ENCODE results near the gene ZNF564. TPM values are rescaled to one million over a fixed set of nuclear protein-coding genes. Genes with fewer than 3 reads are reported as not detected.
"Not testable (repeated sequence)": the region's sequence is repeated elsewhere in the genome, so short reads cannot be mapped to it uniquely, and the experiment has no call there.

ZNF564 gene
- total RNA-seq: 10 to 100 TPM; 35.4 to 38.4 TPM
- 10 to 100 TPM in 2 of 3 donors, 1 to 10 TPM in 1; 8.9 to 12.3 (median 10.0) TPM for polyA plus RNA-seq
- total RNA-seq: 1.5 to 3.6 (median 1.8) reads per million in 6 experiments

- H3K4me1 Mint-ChIP-seq: peaks cover 19 to 59% (median 48%) of the 10 kb centered on the region in 4 donors
- POLR2A ChIA-PET: interaction anchor here (1.4 to 2.8 kb wide), 6 partner anchors 52 to 240 kb away, joined by 5 to 17 read pairs (median 6); partner anchors contain the start of genes JUNB, ZNF443, ZNF490 and ZNF563
These were observed at the start of gene ZNF564 for GRCh38 chr19:12551060-12551832. Gene ZNF564 (minus strand): TSS chr19:12551482. CDS start chr19:12551332, 150 bp downstream.

GRCh38 chr19:12597594-12597993 is 46.3 kb upstream of the ZNF564 start:
- Mint-ChIP-seq H3K4me1 (peaks cover 0 to 3% (median 1%) of the 10 kb centered on the region in 4 donors), H3K27ac (peak overlapping the region in 1 of 10 donors; percentile 19), H3K36me3 (peaks cover 1 to 45% (median 5%) of the 10 kb centered on the region in 3 donors), H3K27me3 (no peaks in the 10 kb centered on the region), H3K9me3 (no peaks in the 10 kb centered on the region), H3K4me3 (no peak overlapping the region)
- POLR2A ChIA-PET: no interaction called here
- DNase-seq (no peak), ATAC-seq (no peak)

More at GRCh38 chr19:12551060-12551832, at the start of gene ZNF564:
- H3K9me3 Mint-ChIP-seq: no peaks in the 10 kb centered on the region
- peak within 1 kb of the TSS; percentile 94 to 99 (median 97) for H3K27ac Mint-ChIP-seq
- DNase-seq (peak; percentile 72 to 98 (median 94)), ATAC-seq (peak; percentile 98 to 99)
- H3K36me3 Mint-ChIP-seq: peaks cover 0 to 24% (median 6%) of the 10 kb centered on the region in 3 donors
- H3K4me3 Mint-ChIP-seq: peak within 1 kb of the TSS; percentile 95 to 100 (median 98)
- peaks cover 0 to 2% (median 0%) of the 10 kb centered on the region in 5 donors for H3K27me3 Mint-ChIP-seq

GRCh38 chr19:12596927-12597548 is 45.8 kb upstream of the ZNF564 start:
- H3K36me3 Mint-ChIP-seq: peaks cover 0 to 39% (median 5%) of the 10 kb centered on the region in 3 donors
- H3K9me3 Mint-ChIP-seq: no peaks in the 10 kb centered on the region
- no peaks in the 10 kb centered on the region for H3K27me3 Mint-ChIP-seq
- H3K4me1 Mint-ChIP-seq: peaks cover 0 to 3% (median 0%) of the 10 kb centered on the region in 4 donors
- POLR2A ChIA-PET: interaction anchor here (0.7 kb wide), 1 partner anchor 27 kb away, joined by 3 read pairs; no protein-coding TSS in a partner anchor
- DNase-seq (no peak), ATAC-seq (no peak)
- H3K4me3 Mint-ChIP-seq: no peak overlapping the region
- H3K27ac Mint-ChIP-seq: no peak overlapping the region

- ATAC-seq: no peak
These were observed 45.2 kb upstream of the ZNF564 start for GRCh38 chr19:12596485-12596884.

GRCh38 chr19:12581100-12581499 is 29.8 kb upstream of the ZNF564 start:
- Mint-ChIP-seq H3K27me3 (no peaks in the 10 kb centered on the region), H3K4me3 (no peak overlapping the region), H3K36me3 (peaks cover 21 to 59% (median 48%) of the 10 kb centered on the region in 3 donors), H3K9me3 (peaks cover 0 to 38% (median 16%) of the 10 kb centered on the region in 9 donors), H3K27ac (no peak overlapping the region), H3K4me1 (no peaks in the 10 kb centered on the region)
- POLR2A ChIA-PET: no interaction called here
- DNase-seq (no peak), ATAC-seq (no peak)

More at GRCh38 chr19:12596485-12596884, 45.2 kb upstream of the ZNF564 start:
- Mint-ChIP-seq H3K4me1 (peaks cover 0 to 3% (median 0%) of the 10 kb centered on the region in 4 donors), H3K36me3 (peaks cover 0 to 39% (median 5%) of the 10 kb centered on the region in 3 donors), H3K27me3 (no peaks in the 10 kb centered on the region), H3K9me3 (no peaks in the 10 kb centered on the region), H3K27ac (no peak overlapping the region), H3K4me3 (no peak overlapping the region)
- DNase-seq: no peak
- POLR2A ChIA-PET: interaction anchor here (0.7 kb wide), 1 partner anchor 26 kb away, joined by 3 read pairs; no protein-coding TSS in a partner anchor

- peaks cover 0 to 38% (median 16%) of the 10 kb centered on the region in 9 donors for H3K9me3 Mint-ChIP-seq
- H3K27ac Mint-ChIP-seq: no peak overlapping the region
- H3K4me3 Mint-ChIP-seq: no peak overlapping the region
- POLR2A ChIA-PET: no interaction called here
- no peaks in the 10 kb centered on the region for H3K27me3 Mint-ChIP-seq
- H3K4me1 Mint-ChIP-seq: peaks cover 0 to 2% (median 0%) of the 10 kb centered on the region in 4 donors
- ATAC-seq: no peak
- DNase-seq: no peak
- H3K36me3 Mint-ChIP-seq: peaks cover 21 to 59% (median 48%) of the 10 kb centered on the region in 3 donors
These were observed 29.0 kb upstream of the ZNF564 start for GRCh38 chr19:12580180-12580694.

- no peak overlapping the region for H3K27ac Mint-ChIP-seq
- peaks cover 0 to 38% (median 16%) of the 10 kb centered on the region in 9 donors for H3K9me3 Mint-ChIP-seq
These were observed 27.4 kb upstream of the ZNF564 start for GRCh38 chr19:12578641-12579040.

GRCh38 chr19:12574036-12574435 is 22.8 kb upstream of the ZNF564 start:
- Mint-ChIP-seq H3K4me1 (peaks cover 4 to 25% (median 13%) of the 10 kb centered on the region in 4 donors), H3K27me3 (no peaks in the 10 kb centered on the region), H3K27ac (peak overlapping the region in 9 of 10 donors; percentile 55 to 92 (median 80)), H3K4me3 (peak overlapping the region; percentile 37 to 68 (median 52)), H3K9me3 (peaks cover 0 to 13% (median 1%) of the 10 kb centered on the region in 9 donors), H3K36me3 (peaks cover 0 to 18% (median 9%) of the 10 kb centered on the region in 3 donors)
- DNase-seq (peak in 5 of 10 donors; percentile 8 to 43 (median 21)), ATAC-seq (peak; percentile 80 to 89)
- POLR2A ChIA-PET: interaction anchor here (1.3 to 1.6 kb wide), 2 partner anchors 40 to 96 kb away, joined by 4 read pairs; no protein-coding TSS in a partner anchor

More at GRCh38 chr19:12578641-12579040, 27.4 kb upstream of the ZNF564 start:
- DNase-seq (no peak), ATAC-seq (no peak)
- Mint-ChIP-seq H3K4me3 (no peak overlapping the region), H3K4me1 (peaks cover 4 to 16% (median 11%) of the 10 kb centered on the region in 4 donors), H3K27me3 (no peaks in the 10 kb centered on the region), H3K36me3 (peaks cover 21 to 59% (median 48%) of the 10 kb centered on the region in 3 donors)
- POLR2A ChIA-PET: interaction anchor here (0.6 kb wide), 1 partner anchor 322 kb away, joined by 6 read pairs; no protein-coding TSS in a partner anchor

GRCh38 chr19:12567951-12568350 is 16.7 kb upstream of the ZNF564 start:
- no peak for ATAC-seq

GRCh38 chr19:12566380-12566779 is 15.1 kb upstream of the ZNF564 start:
- DNase-seq, H3K4me1 Mint-ChIP-seq, ATAC-seq, H3K9me3 Mint-ChIP-seq, H3K27me3 Mint-ChIP-seq, H3K36me3 Mint-ChIP-seq, H3K27ac Mint-ChIP-seq, H3K4me3 Mint-ChIP-seq: not testable (repeated sequence)
- POLR2A ChIA-PET: interaction anchor here (0.6 to 0.9 kb wide), 2 partner anchors 102 to 266 kb away, joined by 4 to 8 read pairs; no protein-coding TSS in a partner anchor

More at GRCh38 chr19:12567951-12568350, 16.7 kb upstream of the ZNF564 start:
- no peak overlapping the region for H3K4me3 Mint-ChIP-seq
- H3K4me1 Mint-ChIP-seq: peaks cover 2 to 15% (median 7%) of the 10 kb centered on the region in 4 donors
- H3K27me3 Mint-ChIP-seq: no peaks in the 10 kb centered on the region
- POLR2A ChIA-PET: interaction anchor here (0.6 to 0.8 kb wide), 4 partner anchors 39 to 1838 kb away, joined by 3 to 5 read pairs (median 4); a partner anchor contains a TSS
- no peak overlapping the region for H3K27ac Mint-ChIP-seq
- no peaks in the 10 kb centered on the region for H3K9me3 Mint-ChIP-seq
- H3K36me3 Mint-ChIP-seq: no peaks in the 10 kb centered on the region
- no peak for DNase-seq

- Mint-ChIP-seq H3K27ac (peak overlapping the region in 3 of 10 donors; percentile 0 to 55 (median 33)), H3K4me3 (peak overlapping the region in 1 of 10 donors; percentile 26), H3K9me3 (no peaks in the 10 kb centered on the region), H3K36me3 (no peaks in the 10 kb centered on the region), H3K4me1 (peaks cover 2 to 6% (median 5%) of the 10 kb centered on the region in 4 donors), H3K27me3 (no peaks in the 10 kb centered on the region)
- DNase-seq (peak; percentile 78 to 96 (median 89)), ATAC-seq (peak; percentile 89 to 97)
- POLR2A ChIA-PET: interaction anchor here (0.6 to 1.3 kb wide), 6 partner anchors 69 to 315 kb away, joined by 3 to 7 read pairs (median 3); partner anchors contain the start of gene DHPS
These were observed 12.9 kb upstream of the ZNF564 start for GRCh38 chr19:12564016-12564664.
